K562 (cell line): ENCODE data around the gene GRXCR2. TPM values are rescaled to one million over a fixed set of nuclear protein-coding genes. Genes with fewer than 3 reads are reported as not detected.

Experiments used
- BHLHE40 ChIP-seq: IDR thresholded peaks from 2 replicates; pipeline ENCODE4 v1.6.1; 2011; ENCODE audit warnings: low read length, improper control_type of control experiment
- DIDO1 ChIP-seq: fragments of 450-650 bp; IDR thresholded peaks from 2 replicates; pipeline ENCODE4 v1.6.1; 2016; ENCODE audit warnings: low read depth, missing biosample characterization, missing genetic modification characterization
- ESRRA ChIP-seq: fragments of 450-650 bp; IDR thresholded peaks from 2 replicates; pipeline ENCODE4 v1.6.1; 2014; ENCODE audit warnings: low read depth, mild to moderate bottlenecking, moderate library complexity, borderline replicate concordance
- ETV6 ChIP-seq, 3 experiments: fragments of 150-350 bp in 1 of 3; sonication (generic) in 1 of 3; formaldehyde crosslinking in 1 of 3; IDR thresholded peaks; 2 replicates each; pipeline versions ENCODE4 v1.6.1 to v1.8.0; 2014 to 2022; ENCODE audit warnings: borderline replicate concordance in 2 of 3, low read depth in 2 of 3, antibody characterized with exemption in 1 of 3, low read length in 1 of 3, mild to moderate bottlenecking in 1 of 3, missing genetic modification reagents in 1 of 3
- HDAC2 ChIP-seq: fragments of 450-650 bp; IDR thresholded peaks from 2 replicates; pipeline ENCODE4 v1.6.1; 2016; ENCODE audit warnings: mild to moderate bottlenecking
- JUN ChIP-seq, 2 experiments: sonication (generic) in 1 of 2; formaldehyde crosslinking in 1 of 2; IDR thresholded peaks; 2 replicates each; pipeline versions ENCODE4 v1.6.1 to v1.8.0; 2012 to 2022; ENCODE audit warnings: borderline replicate concordance in 2 of 2, mild to moderate bottlenecking in 2 of 2, improper control_type of control experiment in 1 of 2, low read depth in 1 of 2, low read length in 1 of 2, missing genetic modification reagents in 1 of 2
- MAFG ChIP-seq: fragments of 450-650 bp; conservative IDR thresholded peaks from 2 replicates; pipeline ENCODE4 v1.6.1; 2016; ENCODE audit warnings: missing genetic modification characterization, missing compliant biosample characterization
- MTA3 ChIP-seq: fragments of 450-650 bp; formaldehyde crosslinking; IDR thresholded peaks from 2 replicates; pipeline ENCODE4 v1.6.1; 2017; ENCODE audit warnings: mild to moderate bottlenecking, borderline replicate concordance
- NCOR1 ChIP-seq: fragments of 450-650 bp; IDR thresholded peaks from 2 replicates; pipeline ENCODE4 v1.6.1; 2016; ENCODE audit warnings: mild to moderate bottlenecking, moderate library complexity
- NR2C2 ChIP-seq, 2 experiments: fragments of 200-800 bp in 1 of 2; sonication (Bioruptor generic) in 1 of 2; sonication (generic) in 1 of 2; formaldehyde crosslinking in 1 of 2; IDR thresholded peaks; 2 replicates each; pipeline versions ENCODE4 v1.6.1 to v1.8.0; 2016 to 2022; ENCODE audit warnings: mild to moderate bottlenecking in 1 of 2, missing compliant biosample characterization in 1 of 2, missing genetic modification characterization in 1 of 2, missing genetic modification reagents in 1 of 2
- RNF2 ChIP-seq: sonication (generic); IDR thresholded peaks from 2 replicates; pipeline ENCODE4 v1.6.1; 2016
- SMARCC2 ChIP-seq: fragments of 450-650 bp; IDR thresholded peaks from 2 replicates; pipeline ENCODE4 v1.6.1; 2017; ENCODE audit warnings: antibody characterized with exemption, moderate library complexity, mild to moderate bottlenecking, low read depth
- SPI1 ChIP-seq: IDR thresholded peaks from 2 replicates; pipeline ENCODE4 v1.6.1; 2011; ENCODE audit warnings: low read depth, low read length, control low read depth, borderline replicate concordance
- TOE1 ChIP-seq, 2 experiments: fragments of 450-650 bp in 1 of 2; sonication (generic) in 1 of 2; formaldehyde crosslinking in 1 of 2; IDR thresholded peaks; 2 replicates each; pipeline versions ENCODE4 v1.7.1 to v1.8.0; 2016 to 2022; ENCODE audit warnings: borderline replicate concordance in 2 of 2, mild to moderate bottlenecking in 2 of 2, antibody characterized with exemption in 1 of 2, inconsistent platforms in 1 of 2, low read depth in 1 of 2, missing genetic modification reagents in 1 of 2, moderate library complexity in 1 of 2
- ZNF224 ChIP-seq: sonication (generic); formaldehyde crosslinking; IDR thresholded peaks from 2 replicates; pipeline ENCODE4 v1.8.0; 2022; ENCODE audit warnings: mild to moderate bottlenecking, missing genetic modification reagents
- ZNF274 ChIP-seq: IDR thresholded peaks from 2 replicates; pipeline ENCODE4 v1.6.1; 2011; ENCODE audit warnings: low read depth, mild to moderate bottlenecking, low read length, moderate library complexity, borderline replicate concordance
- ZNF431 ChIP-seq: sonication (generic); formaldehyde crosslinking; IDR thresholded peaks from 2 replicates; pipeline ENCODE4 v1.8.0; 2022; ENCODE audit warnings: mild to moderate bottlenecking, missing genetic modification reagents
- polyA plus RNA-seq, 8 experiments: library from polyadenylated mRNA; depleted of rRNA in 4 of 8; stranded (reverse) in 5 of 8; unstranded in 3 of 8; fragments of >200 nt; fragmentation: Nextera tagmentation in 2 of 8; fragmentation: Illumina TruSeq in 1 of 8; extraction: Ambion mirVana in 2 of 8; extraction: Trizol in 1 of 8; gene quantifications; 2 replicates each; pipeline versions ENCODE4 v1.2.1 to v1.2.3, GENCODE V29; 2011 to 2014; ENCODE audit warnings: inconsistent platforms in 1 of 8, missing spikeins in 1 of 8
- total RNA-seq, 7 experiments: library from RNA; depleted of rRNA in 6 of 7; stranded (reverse); fragments of >200 nt in 6 of 7; fragmentation: Illumina TruSeq in 2 of 7; extraction: Trizol in 2 of 7; gene quantifications; 2 replicates each; pipeline versions ENCODE4 v1.2.1 to v1.2.3, GENCODE V29; 2011 to 2021; ENCODE audit warnings: low replicate concordance in 1 of 7
- TF ChIP-seq, protein P1 (sequence below): sonication (generic); IDR thresholded peaks from 2 replicates; pipeline ENCODE4 v1.6.1; 2016
- TF ChIP-seq, protein P2 (sequence below): sonication (generic); formaldehyde crosslinking; IDR thresholded peaks from 2 replicates; pipeline ENCODE4 v1.8.0; 2023; ENCODE audit warnings: mild to moderate bottlenecking, missing genetic modification reagents
- TF ChIP-seq, protein P3 (sequence below), 2 experiments: fragments of 450-650 bp; IDR thresholded peaks; 2 replicates each; pipeline ENCODE4 v1.6.1; 2016
- TF ChIP-seq, protein P4 (sequence below): fragments of 250-450 bp; sonication (Bioruptor Pico); IDR thresholded peaks from 2 replicates; pipeline ENCODE4 v1.8.0; 2021; ENCODE audit warnings: borderline replicate concordance, mild to moderate bottlenecking, moderate library complexity; ENCODE audit not compliant: poor library complexity, severe bottlenecking

The GRXCR2 gene
- total and polyA plus RNA-seq, 9 of the 15 experiments (the other 6 are each of a cell fraction or from before 2014, with no cell fraction given) = not detected

DNA sequence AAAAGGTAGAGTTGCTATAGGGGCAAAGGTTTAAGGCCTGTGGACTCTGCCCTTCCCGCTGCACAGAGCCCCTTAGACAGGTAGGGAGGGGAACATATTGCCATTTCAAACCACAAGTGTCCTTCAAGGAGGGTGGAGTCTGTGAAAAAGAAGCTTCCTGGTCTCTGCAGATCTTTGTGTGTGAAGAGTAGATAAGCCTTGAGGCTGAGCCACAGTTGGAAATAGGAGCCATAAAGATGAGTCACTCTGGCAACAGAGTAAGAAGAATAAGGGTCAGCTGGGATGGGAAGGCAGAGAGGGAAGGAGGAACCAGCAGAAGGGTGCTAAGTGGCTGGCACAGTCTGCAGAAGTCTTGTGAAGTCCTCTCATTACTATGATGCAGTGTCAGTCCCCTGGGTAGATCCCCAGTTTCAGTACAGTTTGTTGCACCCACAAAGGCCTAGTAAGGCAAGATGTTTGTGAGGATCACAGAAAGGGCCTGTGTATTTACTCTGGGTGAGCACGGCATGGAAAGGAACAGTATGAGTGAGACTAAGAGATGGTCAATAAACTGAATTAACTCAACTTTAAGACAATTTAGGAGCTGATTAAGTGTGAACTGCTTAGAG lies 18.1 kb downstream of the GRXCR2 start (continued):
- TF ChIP-seq, protein P1, sequence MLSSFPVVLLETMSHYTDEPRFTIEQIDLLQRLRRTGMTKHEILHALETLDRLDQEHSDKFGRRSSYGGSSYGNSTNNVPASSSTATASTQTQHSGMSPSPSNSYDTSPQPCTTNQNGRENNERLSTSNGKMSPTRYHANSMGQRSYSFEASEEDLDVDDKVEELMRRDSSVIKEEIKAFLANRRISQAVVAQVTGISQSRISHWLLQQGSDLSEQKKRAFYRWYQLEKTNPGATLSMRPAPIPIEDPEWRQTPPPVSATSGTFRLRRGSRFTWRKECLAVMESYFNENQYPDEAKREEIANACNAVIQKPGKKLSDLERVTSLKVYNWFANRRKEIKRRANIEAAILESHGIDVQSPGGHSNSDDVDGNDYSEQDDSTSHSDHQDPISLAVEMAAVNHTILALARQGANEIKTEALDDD = peak; percentile 19; the same call in 1 of the 2 replicates
- TF ChIP-seq NR2C2 (CRISPR knock-in tag; IDR thresholded peaks at IDR 0.05) = no peak
- peak; percentile 56; the same call in 1 of the 2 replicates for TF ChIP-seq NR2C2 (tag; IDR thresholded peaks at IDR 0.05)
- peak; percentile 17; the same call in 1 of the 2 replicates for TF ChIP-seq TOE1 (IDR thresholded peaks at IDR 0.05; ENCODE audit: borderline replicate concordance)
- no peak for TF ChIP-seq TOE1 (CRISPR knock-in tag; IDR thresholded peaks at IDR 0.05; ENCODE audit: borderline replicate concordance, low read depth)
- TF ChIP-seq MAFG (tag) = peak; percentile 76
- TF ChIP-seq JUN (IDR thresholded peaks at IDR 0.05; ENCODE audit: borderline replicate concordance, low read depth, low read length) = peak; percentile 98
- peak; percentile 86; the same call in 1 of the 2 replicates for TF ChIP-seq JUN (CRISPR knock-in tag; IDR thresholded peaks at IDR 0.05; ENCODE audit: borderline replicate concordance)
- TF ChIP-seq, protein P2, sequence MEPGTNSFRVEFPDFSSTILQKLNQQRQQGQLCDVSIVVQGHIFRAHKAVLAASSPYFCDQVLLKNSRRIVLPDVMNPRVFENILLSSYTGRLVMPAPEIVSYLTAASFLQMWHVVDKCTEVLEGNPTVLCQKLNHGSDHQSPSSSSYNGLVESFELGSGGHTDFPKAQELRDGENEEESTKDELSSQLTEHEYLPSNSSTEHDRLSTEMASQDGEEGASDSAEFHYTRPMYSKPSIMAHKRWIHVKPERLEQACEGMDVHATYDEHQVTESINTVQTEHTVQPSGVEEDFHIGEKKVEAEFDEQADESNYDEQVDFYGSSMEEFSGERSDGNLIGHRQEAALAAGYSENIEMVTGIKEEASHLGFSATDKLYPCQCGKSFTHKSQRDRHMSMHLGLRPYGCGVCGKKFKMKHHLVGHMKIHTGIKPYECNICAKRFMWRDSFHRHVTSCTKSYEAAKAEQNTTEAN (CRISPR knock-in tag) = no peak
- TF ChIP-seq, protein P3, sequence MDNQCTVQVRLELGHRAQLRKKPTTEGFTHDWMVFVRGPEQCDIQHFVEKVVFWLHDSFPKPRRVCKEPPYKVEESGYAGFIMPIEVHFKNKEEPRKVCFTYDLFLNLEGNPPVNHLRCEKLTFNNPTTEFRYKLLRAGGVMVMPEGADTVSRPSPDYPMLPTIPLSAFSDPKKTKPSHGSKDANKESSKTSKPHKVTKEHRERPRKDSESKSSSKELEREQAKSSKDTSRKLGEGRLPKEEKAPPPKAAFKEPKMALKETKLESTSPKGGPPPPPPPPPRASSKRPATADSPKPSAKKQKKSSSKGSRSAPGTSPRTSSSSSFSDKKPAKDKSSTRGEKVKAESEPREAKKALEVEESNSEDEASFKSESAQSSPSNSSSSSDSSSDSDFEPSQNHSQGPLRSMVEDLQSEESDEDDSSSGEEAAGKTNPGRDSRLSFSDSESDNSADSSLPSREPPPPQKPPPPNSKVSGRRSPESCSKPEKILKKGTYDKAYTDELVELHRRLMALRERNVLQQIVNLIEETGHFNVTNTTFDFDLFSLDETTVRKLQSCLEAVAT (IDR thresholded peaks at IDR 0.05) = peak; percentile 43 to 92; a peak in 3 of 4 replicates
- TF ChIP-seq BHLHE40 = no peak
- no peak for TF ChIP-seq DIDO1
- TF ChIP-seq MTA3 = peak; percentile 89
- TF ChIP-seq ETV6 (IDR thresholded peaks at IDR 0.05; ENCODE audit: borderline replicate concordance in 1 of 2, low read depth in 2 of 2, low read length in 1 of 2) = no peak
- no peak for TF ChIP-seq ETV6 (CRISPR knock-in tag; IDR thresholded peaks at IDR 0.05; ENCODE audit: borderline replicate concordance)
- TF ChIP-seq NCOR1 = peak; percentile 96
- peak; percentile 92 for TF ChIP-seq RNF2
- peak; percentile 90 for TF ChIP-seq ESRRA
- peak; percentile 44 for TF ChIP-seq SPI1
- 0 out of 2 replicates have a peak, but pooled peaks have one; percentile 40 for TF ChIP-seq ZNF274
- TF ChIP-seq, protein P4, sequence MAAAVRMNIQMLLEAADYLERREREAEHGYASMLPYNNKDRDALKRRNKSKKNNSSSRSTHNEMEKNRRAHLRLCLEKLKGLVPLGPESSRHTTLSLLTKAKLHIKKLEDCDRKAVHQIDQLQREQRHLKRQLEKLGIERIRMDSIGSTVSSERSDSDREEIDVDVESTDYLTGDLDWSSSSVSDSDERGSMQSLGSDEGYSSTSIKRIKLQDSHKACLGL = no peak
- TF ChIP-seq SMARCC2 = peak; percentile 99
- no peak for TF ChIP-seq ZNF431
- TF ChIP-seq HDAC2 = peak; percentile 97
- 0 out of 2 replicates have a peak, but pooled peaks have one; percentile 39 for TF ChIP-seq ZNF224 (CRISPR knock-in tag)
